Tibial artery (tissue), 4 donors: Measurements from ENCODE around the gene SLC38A8.

Experiments
- DNase-seq, 2 donors: peaks; one replicate each; pipeline ENCODE4 v3.0.0-alpha.2; 2019
- H3K27ac ChIP-seq, 2 donors: fragments of 200-600 bp; sonication (generic) in 1 of 2; 1 replicate in 1 of 2; 2 replicates in 1 of 2; pipeline ENCODE4 v1.5.1; 2018 to 2019; ENCODE audit warnings: mild to moderate bottlenecking in 1 of 2
- H3K27me3 ChIP-seq, 2 donors: fragments of 200-600 bp; sonication (generic) in 1 of 2; one replicate each; pipeline versions ENCODE4 v1.5.1 to v1.6.0; 2016 to 2019
- H3K36me3 ChIP-seq, 3 donors: fragments of 200-600 bp; sonication (generic) in 2 of 3; one replicate each; pipeline ENCODE4 v1.5.1; 2016 to 2019; ENCODE audit warnings: mild to moderate bottlenecking in 2 of 3
- H3K4me1 ChIP-seq, 4 donors: fragments of 200-600 bp; sonication (generic) in 2 of 4; 1 replicate in 3 of 4; 2 replicates in 1 of 4; pipeline ENCODE4 v1.5.1; 2016 to 2019
- H3K4me3 ChIP-seq, 2 donors: fragments of 200-600 bp; sonication (generic) in 1 of 2; 1 replicate in 1 of 2; 2 replicates in 1 of 2; pipeline ENCODE4 v1.5.1; 2018 to 2019; ENCODE audit warnings: mild to moderate bottlenecking in 2 of 2
- H3K9me3 ChIP-seq, 3 donors: fragments of 200-600 bp; sonication (generic) in 1 of 3; one replicate each; pipeline ENCODE4 v1.5.1; 2016 to 2019
- intact Hi-C: fragments of 100-400 bp; cut with DNase I; formaldehyde crosslinking; loops from one replicate; pipeline ENCODE4 v1.15.0; 2023; ENCODE audit warnings: low total_unique reads
- TF ChIP-seq, protein P1 (sequence below), 2 experiments: fragments of 200-600 bp in 1 of 2; fragments of 450-650 bp in 1 of 2; IDR thresholded peaks; one replicate each; pipeline ENCODE4 v1.5.1; 2017 to 2019; ENCODE audit warnings: antibody characterized with exemption in 2 of 2, mild to moderate bottlenecking in 1 of 2, moderate library complexity in 1 of 2

Gene SLC38A8

GRCh38 chr16:83979441-83979840 lies 63.2 kb downstream of the SLC38A8 start:
- intact Hi-C loops: no loop called here
- no peak overlapping the region for H3K27ac ChIP-seq
- H3K36me3 ChIP-seq: no peaks in the 10 kb centered on the region
- H3K4me3 ChIP-seq: no peak overlapping the region
- no peaks in the 10 kb centered on the region for H3K4me1 ChIP-seq
- peaks cover 0 to 9% of the 10 kb centered on the region in 2 donors for H3K27me3 ChIP-seq
- H3K9me3 ChIP-seq: peaks cover 0 to 12% (median 4%) of the 10 kb centered on the region in 3 donors
- no peak for DNase-seq
- TF ChIP-seq, protein P1, sequence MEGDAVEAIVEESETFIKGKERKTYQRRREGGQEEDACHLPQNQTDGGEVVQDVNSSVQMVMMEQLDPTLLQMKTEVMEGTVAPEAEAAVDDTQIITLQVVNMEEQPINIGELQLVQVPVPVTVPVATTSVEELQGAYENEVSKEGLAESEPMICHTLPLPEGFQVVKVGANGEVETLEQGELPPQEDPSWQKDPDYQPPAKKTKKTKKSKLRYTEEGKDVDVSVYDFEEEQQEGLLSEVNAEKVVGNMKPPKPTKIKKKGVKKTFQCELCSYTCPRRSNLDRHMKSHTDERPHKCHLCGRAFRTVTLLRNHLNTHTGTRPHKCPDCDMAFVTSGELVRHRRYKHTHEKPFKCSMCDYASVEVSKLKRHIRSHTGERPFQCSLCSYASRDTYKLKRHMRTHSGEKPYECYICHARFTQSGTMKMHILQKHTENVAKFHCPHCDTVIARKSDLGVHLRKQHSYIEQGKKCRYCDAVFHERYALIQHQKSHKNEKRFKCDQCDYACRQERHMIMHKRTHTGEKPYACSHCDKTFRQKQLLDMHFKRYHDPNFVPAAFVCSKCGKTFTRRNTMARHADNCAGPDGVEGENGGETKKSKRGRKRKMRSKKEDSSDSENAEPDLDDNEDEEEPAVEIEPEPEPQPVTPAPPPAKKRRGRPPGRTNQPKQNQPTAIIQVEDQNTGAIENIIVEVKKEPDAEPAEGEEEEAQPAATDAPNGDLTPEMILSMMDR (IDR thresholded peaks at IDR 0.05): no peak

- Histone ChIP-seq H3K4me3 (no peak overlapping the region), H3K4me1 (no peaks in the 10 kb centered on the region), H3K9me3 (peaks cover 0 to 12% (median 4%) of the 10 kb centered on the region in 3 donors), H3K27me3 (peaks cover 0 to 9% of the 10 kb centered on the region in 2 donors), H3K36me3 (no peaks in the 10 kb centered on the region), H3K27ac (no peak overlapping the region)
- intact Hi-C loops: no loop called here
- DNase-seq: no peak
- TF ChIP-seq, protein P1 (IDR thresholded peaks at IDR 0.05): no peak
Observed at GRCh38 chr16:83978401-83978904, 64.1 kb downstream of the SLC38A8 start.

- no peak for DNase-seq
- intact Hi-C loops: no loop called here
Observed at GRCh38 chr16:83977056-83977815, 65.4 kb downstream of the SLC38A8 start.

GRCh38 chr16:83975590-83976260 lies 66.9 kb downstream of the SLC38A8 start:
- Histone ChIP-seq H3K36me3 (no peaks in the 10 kb centered on the region), H3K9me3 (peaks cover 0 to 12% (median 4%) of the 10 kb centered on the region in 3 donors), H3K4me1 (no peaks in the 10 kb centered on the region), H3K27ac (no peak overlapping the region), H3K27me3 (peaks cover 0 to 9% of the 10 kb centered on the region in 2 donors), H3K4me3 (no peak overlapping the region)
- TF ChIP-seq, protein P1 (IDR thresholded peaks at IDR 0.05): no peak
- DNase-seq: no peak
- intact Hi-C loops: no loop called here

More at GRCh38 chr16:83977056-83977815, 65.4 kb downstream of the SLC38A8 start:
- Histone ChIP-seq H3K4me1 (no peaks in the 10 kb centered on the region), H3K36me3 (no peaks in the 10 kb centered on the region), H3K9me3 (peaks cover 0 to 12% (median 4%) of the 10 kb centered on the region in 3 donors), H3K27me3 (peaks cover 0 to 9% of the 10 kb centered on the region in 2 donors), H3K4me3 (no peak overlapping the region), H3K27ac (no peak overlapping the region)
- TF ChIP-seq, protein P1 (IDR thresholded peaks at IDR 0.05): no peak

DNA sequence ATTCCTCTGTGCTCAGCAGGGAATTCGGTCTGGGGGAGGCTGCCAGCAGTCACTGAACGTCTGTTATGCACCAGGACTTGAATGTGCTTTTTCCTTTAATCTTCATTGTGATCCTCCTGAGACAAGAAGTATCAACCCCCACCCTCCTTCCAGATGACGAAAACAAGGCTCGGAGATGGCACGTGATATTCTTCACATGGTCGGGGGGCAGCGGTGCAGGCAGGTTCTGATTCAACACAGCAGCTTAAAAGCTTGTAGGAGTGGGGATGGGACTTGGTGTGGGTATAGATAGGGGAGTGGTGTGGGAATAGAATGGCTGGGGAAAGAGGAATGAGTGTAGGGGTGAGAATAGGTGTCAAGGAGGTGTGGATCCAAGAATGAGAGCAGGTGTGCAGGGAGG lies 68.1 kb downstream of the SLC38A8 start:
- H3K4me3 ChIP-seq: no peak overlapping the region
- TF ChIP-seq, protein P1 (IDR thresholded peaks at IDR 0.05): no peak
- H3K36me3 ChIP-seq: no peaks in the 10 kb centered on the region
- no peak for DNase-seq
- no peak overlapping the region for H3K27ac ChIP-seq
- peaks cover 0 to 19% of the 10 kb centered on the region in 2 donors for H3K27me3 ChIP-seq
- H3K4me1 ChIP-seq: no peaks in the 10 kb centered on the region
- peaks cover 0 to 12% (median 4%) of the 10 kb centered on the region in 3 donors for H3K9me3 ChIP-seq
- intact Hi-C loops: no loop called here
